IMR-90 (cell line): ENCODE results near the gene MORF4L1. TPM values are rescaled to one million over a fixed set of nuclear protein-coding genes. Genes with fewer than 3 reads are reported as not detected.

Experiments used
- ATAC-seq: fragments of 200-7000 bp; cut with Tn5 transposase; 2 replicates; pipeline ENCODE4 v1.9.1; 2020; ENCODE audit warnings: low read depth, mild to moderate bottlenecking, moderate library complexity
- BruUV-seq: library from RNA; stranded (reverse); fragments of 400-500 nt; replicated peaks from 2 replicates; lab custom pipeline; 2021; lab: Mats Ljungman, UMichigan
- CTCF ChIA-PET: fragments of 300-600 bp; formaldehyde crosslinking; extraction: SDS; loops from one replicate; lab custom pipeline; 2021; ENCODE audit warnings: antibody characterized with exemption; lab: Yijun Ruan, JAX
- POLR2A ChIA-PET: fragments of 300-600 bp; sonication (Branson Sonifier 250); formaldehyde crosslinking; loops from one replicate; lab custom pipeline; 2022; ENCODE audit warnings: antibody characterized with exemption; ENCODE audit not compliant: unreplicated experiment; lab: Charles Lee
- DNase-seq: peaks from one replicate; pipeline ENCODE4 v3.0.0; 2013
- H2AFZ ChIP-seq: replicated peaks from 2 replicates; pipeline ENCODE3; 2013; ENCODE audit warnings: low read length, mild to moderate bottlenecking; ENCODE audit not compliant: poor library complexity
- H2AK5ac ChIP-seq: 2 replicates; pipeline ENCODE4 v1.6.1; 2013; ENCODE audit warnings: low read depth, low read length, inconsistent platforms
- H2AK9ac ChIP-seq: replicated peaks from 2 replicates; pipeline ENCODE3; 2013; ENCODE audit warnings: mild to moderate bottlenecking, low read depth, low read length, moderate library complexity; ENCODE audit not compliant: poor library complexity
- H2BK120ac ChIP-seq: 2 replicates; pipeline ENCODE4 v1.6.1; 2013; ENCODE audit warnings: low read depth, low read length, inconsistent platforms
- H2BK15ac ChIP-seq: 3 replicates; pipeline ENCODE4 v1.6.1; 2013; ENCODE audit warnings: low read depth, low read length, inconsistent platforms
- H2BK20ac ChIP-seq: 2 replicates; pipeline ENCODE4 v1.6.1; 2013; ENCODE audit warnings: low read depth, mild to moderate bottlenecking, inconsistent platforms, low read length, moderate library complexity
- H2BK5ac ChIP-seq: 2 replicates; pipeline ENCODE4 v1.6.1; 2013; ENCODE audit warnings: mild to moderate bottlenecking, low read depth, low read length, inconsistent platforms; ENCODE audit not compliant: poor library complexity, severe bottlenecking
- H3K14ac ChIP-seq: replicated peaks from 2 replicates; pipeline ENCODE4 v1.6.1; 2013; ENCODE audit warnings: low read depth, low read length, inconsistent platforms
- H3K18ac ChIP-seq: 2 replicates; pipeline ENCODE4 v1.6.1; 2013; ENCODE audit warnings: low read depth, low read length, control low read depth
- H3K23ac ChIP-seq: 2 replicates; pipeline ENCODE4 v1.6.1; 2013; ENCODE audit warnings: low read depth, low read length, inconsistent platforms
- H3K27ac ChIP-seq: 2 replicates; pipeline ENCODE4 v1.5.1; 2013; ENCODE audit warnings: mild to moderate bottlenecking, control low read depth, low read length; ENCODE audit not compliant: insufficient read depth
- H3K27me3 ChIP-seq: 2 replicates; pipeline ENCODE4 v1.6.1; 2013; ENCODE audit warnings: low read length; ENCODE audit not compliant: control insufficient read depth, insufficient read depth
- H3K36me3 ChIP-seq: 2 replicates; pipeline ENCODE4 v1.6.1; 2013; ENCODE audit warnings: low read length, mixed read lengths; ENCODE audit not compliant: control insufficient read depth, insufficient read depth
- H3K4ac ChIP-seq: 2 replicates; pipeline ENCODE4 v1.6.1; 2013; ENCODE audit warnings: low read depth, low read length, inconsistent platforms
- H3K4me1 ChIP-seq: 2 replicates; pipeline ENCODE4 v1.6.1; 2013; ENCODE audit warnings: low read length, mixed read lengths; ENCODE audit not compliant: control insufficient read depth, insufficient read depth
- H3K4me2 ChIP-seq: 2 replicates; pipeline ENCODE4 v1.6.1; 2013; ENCODE audit warnings: low read depth, mild to moderate bottlenecking, control low read depth, low read length, moderate library complexity
- H3K4me3 ChIP-seq: 2 replicates; pipeline ENCODE4 v1.5.1; 2013; ENCODE audit warnings: low read depth, mild to moderate bottlenecking, control low read depth, low read length, moderate library complexity; ENCODE audit not compliant: insufficient read depth
- H3K56ac ChIP-seq: 2 replicates; pipeline ENCODE4 v1.6.1; 2013; ENCODE audit warnings: low read length, inconsistent platforms; ENCODE audit not compliant: insufficient read depth; ENCODE audit errors: extremely low read depth
- H3K79me1 ChIP-seq, 2 experiments: 2 replicates each; pipeline ENCODE4 v1.6.1; 2013; ENCODE audit warnings: low read length in 2 of 2, inconsistent platforms in 1 of 2, low read depth in 1 of 2
- H3K9ac ChIP-seq: 2 replicates; pipeline ENCODE4 v1.6.1; 2013; ENCODE audit warnings: low read depth, low read length, control low read depth
- H3K9me1 ChIP-seq: 2 replicates; pipeline ENCODE4 v1.6.1; 2013; ENCODE audit warnings: low read length, inconsistent platforms; ENCODE audit not compliant: insufficient read depth
- H3K9me3 ChIP-seq: 2 replicates; pipeline ENCODE4 v1.6.1; 2013; ENCODE audit warnings: low read length; ENCODE audit not compliant: control insufficient read depth, insufficient read depth
- H4K20me1 ChIP-seq: 2 replicates; pipeline ENCODE4 v1.6.1; 2013; ENCODE audit warnings: low read length, inconsistent platforms; ENCODE audit not compliant: insufficient read depth
- H4K5ac ChIP-seq: 2 replicates; pipeline ENCODE4 v1.6.1; 2013; ENCODE audit warnings: mild to moderate bottlenecking, low read depth, low read length, control low read depth
- H4K8ac ChIP-seq, 2 experiments: 2 replicates each; pipeline ENCODE4 v1.6.1; 2013; ENCODE audit warnings: low read depth in 2 of 2, low read length in 2 of 2, control low read depth in 1 of 2, inconsistent platforms in 1 of 2
- H4K91ac ChIP-seq: 2 replicates; pipeline ENCODE4 v1.6.1; 2013; ENCODE audit warnings: low read depth, low read length, inconsistent platforms; ENCODE audit not compliant: insufficient read depth
- MXI1 ChIP-seq: IDR thresholded peaks from 2 replicates; pipeline ENCODE4 v1.6.1; 2012; ENCODE audit warnings: low read depth, mild to moderate bottlenecking, low read length, moderate library complexity, borderline replicate concordance
- WGBS, 2 experiments: methylation state at CpG; one replicate each; pipeline versions ENCODE4 v1.1.5 to v1.1.7; 2013; ENCODE audit warnings: missing lambda C conversion rate in 2 of 2; ENCODE audit not compliant: insufficient read length in 1 of 2; ENCODE audit errors: extremely low coverage in 2 of 2; 5-methylcytosine and 5-hydroxymethylcytosine counted together
- dilution Hi-C: fragments of 300-500 bp; cut with HindIII; formaldehyde crosslinking; loops from one replicate; pipeline ENCODE4 v1.14.3; 2018; ENCODE audit warnings: low sequenced_read_pairs; ENCODE audit not compliant: unreplicated experiment
- in situ Hi-C: fragments of 300-500 bp; cut with MboI; formaldehyde crosslinking; loops from 3 replicates; pipeline ENCODE4 v1.14.3; 2019; ENCODE audit warnings: low sequenced_read_pairs, inconsistent platforms, mixed read lengths
- intact Hi-C: fragments of 100-400 bp; cut with micrococcal nuclease; formaldehyde crosslinking; loops from 2 replicates; pipeline ENCODE4 v1.10.0; 2022
- polyA plus RNA-seq, 3 experiments: library from polyadenylated mRNA; depleted of rRNA; stranded (reverse); fragments of >200 nt; gene quantifications; 2 replicates each; pipeline ENCODE4 v1.2.3, GENCODE V29; 2012; ENCODE audit warnings: low replicate concordance in 1 of 3
- total RNA-seq: library from RNA; depleted of rRNA; stranded (reverse); fragments of >200 nt; gene quantifications from 2 replicates; pipeline ENCODE4 v1.2.3, GENCODE V29; 2012

MORF4L1 gene
- total and polyA plus RNA-seq, 2 of the 4 experiments (the other 2 are of a cell fraction), result 217 to 392 TPM

DNA sequence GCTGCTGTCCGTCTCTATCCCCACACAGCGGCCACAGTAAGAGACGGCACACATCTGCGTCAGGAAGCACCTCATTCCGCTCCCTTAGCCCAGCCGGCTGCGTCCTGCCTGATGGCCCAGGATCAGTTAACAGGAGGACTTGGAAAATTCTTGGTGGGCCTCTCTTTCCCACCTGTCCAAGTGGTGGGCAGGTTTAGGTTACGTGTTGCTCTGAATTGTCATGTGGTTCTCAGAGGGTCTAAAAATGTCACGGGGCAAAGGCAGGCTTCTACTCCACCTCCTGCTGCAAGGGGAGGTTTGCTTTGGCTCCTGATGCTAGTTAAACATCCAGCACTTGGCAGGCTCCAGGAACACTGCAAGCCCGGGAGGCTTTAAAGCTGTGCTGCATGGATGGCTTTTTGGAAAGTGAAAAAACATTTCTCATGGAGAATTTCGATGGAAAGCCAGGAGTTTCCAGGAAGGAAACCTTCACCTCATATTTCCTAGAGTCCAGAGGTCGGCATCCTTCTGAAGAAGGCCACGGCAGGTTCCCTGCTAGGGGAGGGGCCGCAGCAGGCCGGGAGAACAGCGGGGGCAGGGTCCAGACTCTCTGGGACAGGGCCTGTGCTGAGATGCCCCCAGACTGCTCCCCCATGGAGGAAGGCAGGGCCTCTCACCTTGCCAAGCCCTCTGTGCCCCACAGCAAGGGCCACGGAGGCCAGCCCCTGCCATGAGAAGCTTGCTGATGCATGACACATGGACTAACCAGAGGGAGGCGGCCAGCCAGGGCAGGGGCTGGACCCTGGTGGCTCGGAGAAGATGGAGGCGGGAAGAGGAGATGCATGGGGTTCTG is 61.3 kb downstream of the MORF4L1 start:
- Histone ChIP-seq H3K4me2 (no peak overlapping the region), H3K9ac (no peak overlapping the region), H3K9me1 (peaks cover 14% of the 10 kb centered on the region), H3K36me3 (no peaks in the 10 kb centered on the region), H3K4me3 (no peak overlapping the region), H4K20me1 (peaks cover 9% of the 10 kb centered on the region; the same call in 1 of the 2 replicates), H2BK20ac (no peak overlapping the region), H3K23ac (no peak overlapping the region), H3K9me3 (no peaks in the 10 kb centered on the region), H4K5ac (no peak overlapping the region), H2BK15ac (no peak overlapping the region), H2AK5ac (no peak overlapping the region), H3K4me1 (peaks cover 8% of the 10 kb centered on the region), H4K91ac (no peak overlapping the region), H3K56ac (no peak overlapping the region), H2BK5ac (no peak overlapping the region), H3K14ac (no peak overlapping the region), H3K18ac (no peak overlapping the region), H2AK9ac (no peak overlapping the region), H2BK120ac (no peak overlapping the region), H3K27ac (no peak overlapping the region), H4K8ac (no peak overlapping the region), H3K79me1 (no peaks in the 10 kb centered on the region), H3K27me3 (peaks cover 5% of the 10 kb centered on the region), H2AFZ (peak overlapping the region; percentile 1), H3K4ac (no peak overlapping the region)
- ChIA-PET CTCF (interaction anchor here (0.6 kb wide), 1 partner anchor 26 kb away, joined by 3 read pairs; no protein-coding TSS in a partner anchor), POLR2A (no interaction called here)
- in situ Hi-C loops (no loop called here), dilution Hi-C loops (no loop called here), intact Hi-C loops (no loop called here)
- WGBS, 2 experiments, result 45% methylated on average over 7 of the region's 20 CpGs; no CpG with 5 or more reads in 1 of the 2 experiments
- BruUV-seq, result no TSS peak
- DNase-seq, result no peak
- no peak for TF ChIP-seq MXI1
- ATAC-seq, result 0 out of 2 replicates have a peak, but pooled peaks have one; percentile 21
